Caco-2 (cell line): ENCODE data around the gene GRK5. TPM values are rescaled to one million over a fixed set of nuclear protein-coding genes. Genes with fewer than 3 reads are reported as not detected.

Source experiments
- BruUV-seq: library from RNA; stranded (reverse); fragments of 400-500 nt; replicated peaks from 2 replicates; lab custom pipeline; 2021; lab: Mats Ljungman, UMichigan
- CTCF ChIA-PET: fragments of 300-600 bp; sonication (Branson Sonifier 250); formaldehyde crosslinking; loops from one replicate; lab custom pipeline; 2022; ENCODE audit warnings: antibody characterized with exemption; lab: Charles Lee
- POLR2A ChIA-PET: fragments of 300-600 bp; sonication (Branson Sonifier 250); formaldehyde crosslinking; loops from one replicate; lab custom pipeline; 2022; ENCODE audit warnings: antibody characterized with exemption; lab: Charles Lee
- DNase-seq, 2 experiments: peaks; one replicate each; pipeline versions ENCODE4 v3.0.0 to v3.0.0-alpha.2; 2020 to 2022
- H3K27me3 ChIP-seq: replicated peaks from 2 replicates; pipeline ENCODE4 v1.6.0; 2011; ENCODE audit warnings: low read length; ENCODE audit not compliant: control insufficient read depth, insufficient read depth
- H3K36me3 ChIP-seq: 2 replicates; pipeline ENCODE4 v1.5.1; 2011; ENCODE audit warnings: low read length; ENCODE audit not compliant: control insufficient read depth, insufficient read depth
- H3K4me1 ChIP-seq: fragments of 250-450 bp; sonication (Bioruptor Pico); 2 replicates; pipeline ENCODE4 v1.5.1; 2020; ENCODE audit warnings: mild to moderate bottlenecking
- H3K4me3 ChIP-seq: 2 replicates; pipeline ENCODE4 v1.5.1; 2011; ENCODE audit warnings: low read depth, mild to moderate bottlenecking, control low read depth, low read length
- H3K9me3 ChIP-seq: fragments of 250-450 bp; sonication (Bioruptor Pico); 2 replicates; pipeline ENCODE4 v1.5.1; 2020; ENCODE audit warnings: mild to moderate bottlenecking, moderate library complexity
- H3K27ac Mint-ChIP-seq: one replicate; pipeline ENCODE4 v1.8.0; 2022; ENCODE audit warnings: mixed read lengths; ENCODE audit not compliant: unreplicated experiment
- H3K27me3 Mint-ChIP-seq: one replicate; pipeline ENCODE4 v1.8.0; 2022; ENCODE audit warnings: mixed read lengths; ENCODE audit not compliant: insufficient read depth, unreplicated experiment
- H3K36me3 Mint-ChIP-seq: one replicate; pipeline ENCODE4 v1.8.0; 2022; ENCODE audit warnings: mild to moderate bottlenecking, mixed read lengths; ENCODE audit not compliant: insufficient read depth, unreplicated experiment
- H3K4me1 Mint-ChIP-seq: one replicate; pipeline ENCODE4 v1.8.0; 2022; ENCODE audit warnings: low read depth, mixed read lengths; ENCODE audit not compliant: unreplicated experiment
- H3K4me3 Mint-ChIP-seq: one replicate; pipeline ENCODE4 v1.8.0; 2022; ENCODE audit warnings: mild to moderate bottlenecking, moderate library complexity, mixed read lengths; ENCODE audit not compliant: unreplicated experiment
- H3K9me3 Mint-ChIP-seq: one replicate; pipeline ENCODE4 v1.8.0; 2022; ENCODE audit warnings: mixed read lengths; ENCODE audit not compliant: unreplicated experiment
- intact Hi-C: fragments of 100-400 bp; cut with micrococcal nuclease; formaldehyde crosslinking; loops from one replicate; pipeline ENCODE4 v1.10.0; 2022; ENCODE audit not compliant: unreplicated experiment
- total RNA-seq: library from RNA; stranded (reverse); gene quantifications from 2 replicates; pipeline ENCODE4 v1.2.3, GENCODE V29; 2022
- TF ChIP-seq, protein P1 (sequence below), 2 experiments: fragments of 200-600 bp in 1 of 2; IDR thresholded peaks; 1 replicate in 1 of 2; 2 replicates in 1 of 2; pipeline versions ENCODE4 v1.5.1 to v1.8.0; 2011 to 2022; ENCODE audit warnings: antibody characterized with exemption in 1 of 2, control low read depth in 1 of 2, inconsistent platforms in 1 of 2, low read depth in 1 of 2, low read length in 1 of 2, mild to moderate bottlenecking in 1 of 2, moderate library complexity in 1 of 2; ENCODE audit not compliant: insufficient read depth in 1 of 2, severe bottlenecking in 1 of 2, unreplicated experiment in 1 of 2

Gene GRK5
- total RNA-seq, 1 experiment from 2014 or later, result 7.7 TPM

DNA sequence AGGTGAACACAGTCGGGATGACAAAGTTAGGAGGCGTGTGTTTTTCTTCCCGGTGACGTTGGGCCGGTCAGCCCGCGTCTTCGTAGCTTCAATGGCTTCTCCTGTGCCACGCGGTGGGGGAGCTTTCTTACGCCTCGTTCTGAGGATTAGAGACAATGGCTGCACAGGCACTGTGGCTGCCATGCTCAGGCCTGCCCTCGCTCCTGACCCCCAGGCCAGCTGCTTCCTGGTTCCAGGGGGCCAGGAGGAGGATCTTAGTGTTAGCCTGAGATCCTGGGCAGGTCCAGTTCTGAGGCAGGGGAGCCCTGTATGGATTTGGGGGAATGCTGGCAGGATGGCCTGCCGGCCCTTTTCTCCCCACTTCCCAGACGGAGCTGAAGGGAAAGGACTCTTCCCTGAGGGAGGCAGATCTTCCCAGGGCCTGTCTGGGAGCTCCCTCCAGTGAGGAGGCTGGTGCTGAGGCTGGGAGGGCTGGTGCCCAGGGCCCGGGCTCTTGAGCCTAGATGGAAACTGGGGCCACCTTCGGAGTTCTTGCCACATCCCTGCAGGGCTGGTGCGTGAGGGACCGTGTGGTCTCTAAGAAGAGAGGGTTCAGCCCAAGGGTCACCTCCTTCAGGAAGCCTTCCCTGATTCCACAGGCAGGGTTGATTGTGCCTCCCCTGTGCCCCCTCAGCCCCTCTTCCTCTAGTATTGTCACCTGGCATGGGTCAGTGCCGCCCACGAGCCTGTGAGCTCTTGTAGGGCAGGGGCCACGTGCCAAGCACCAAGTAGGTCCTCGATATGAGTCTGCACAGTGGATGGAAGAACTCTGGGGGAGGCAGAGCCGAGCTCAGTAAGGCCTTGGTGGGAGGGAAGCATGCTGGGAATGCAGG is 101.4 kb downstream of the GRK5 start:
- H3K36me3 ChIP-seq, result no peaks in the 10 kb centered on the region
- intact Hi-C loops, result no loop called here
- no peak overlapping the region for H3K4me3 Mint-ChIP-seq
- H3K27ac Mint-ChIP-seq, result no peak overlapping the region
- peaks cover 10% of the 10 kb centered on the region for H3K9me3 Mint-ChIP-seq
- no peaks in the 10 kb centered on the region for H3K36me3 Mint-ChIP-seq
- no TSS peak for BruUV-seq
- TF ChIP-seq, protein P1, sequence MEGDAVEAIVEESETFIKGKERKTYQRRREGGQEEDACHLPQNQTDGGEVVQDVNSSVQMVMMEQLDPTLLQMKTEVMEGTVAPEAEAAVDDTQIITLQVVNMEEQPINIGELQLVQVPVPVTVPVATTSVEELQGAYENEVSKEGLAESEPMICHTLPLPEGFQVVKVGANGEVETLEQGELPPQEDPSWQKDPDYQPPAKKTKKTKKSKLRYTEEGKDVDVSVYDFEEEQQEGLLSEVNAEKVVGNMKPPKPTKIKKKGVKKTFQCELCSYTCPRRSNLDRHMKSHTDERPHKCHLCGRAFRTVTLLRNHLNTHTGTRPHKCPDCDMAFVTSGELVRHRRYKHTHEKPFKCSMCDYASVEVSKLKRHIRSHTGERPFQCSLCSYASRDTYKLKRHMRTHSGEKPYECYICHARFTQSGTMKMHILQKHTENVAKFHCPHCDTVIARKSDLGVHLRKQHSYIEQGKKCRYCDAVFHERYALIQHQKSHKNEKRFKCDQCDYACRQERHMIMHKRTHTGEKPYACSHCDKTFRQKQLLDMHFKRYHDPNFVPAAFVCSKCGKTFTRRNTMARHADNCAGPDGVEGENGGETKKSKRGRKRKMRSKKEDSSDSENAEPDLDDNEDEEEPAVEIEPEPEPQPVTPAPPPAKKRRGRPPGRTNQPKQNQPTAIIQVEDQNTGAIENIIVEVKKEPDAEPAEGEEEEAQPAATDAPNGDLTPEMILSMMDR (IDR thresholded peaks at IDR 0.05; ENCODE audit: insufficient read depth in 1 of 2, low read depth in 1 of 2, low read length in 1 of 2, severe bottlenecking in 1 of 2, unreplicated experiment in 1 of 2), result no peak
- ChIA-PET POLR2A (interaction anchor here (0.8 kb wide), 1 partner anchor 18 kb away, joined by 3 read pairs; no protein-coding TSS in a partner anchor), CTCF (interaction anchor here (0.6 kb wide), 1 partner anchor 297 kb away, joined by 6 read pairs; no protein-coding TSS in a partner anchor)
- no peaks in the 10 kb centered on the region for H3K27me3 Mint-ChIP-seq
- no peaks in the 10 kb centered on the region for H3K27me3 ChIP-seq
- DNase-seq, result no peak
- H3K4me1 Mint-ChIP-seq, result no peaks in the 10 kb centered on the region
- H3K4me1 ChIP-seq, result peaks cover 2% of the 10 kb centered on the region
- H3K4me3 ChIP-seq, result no peak overlapping the region
- H3K9me3 ChIP-seq, result no peaks in the 10 kb centered on the region

DNA sequence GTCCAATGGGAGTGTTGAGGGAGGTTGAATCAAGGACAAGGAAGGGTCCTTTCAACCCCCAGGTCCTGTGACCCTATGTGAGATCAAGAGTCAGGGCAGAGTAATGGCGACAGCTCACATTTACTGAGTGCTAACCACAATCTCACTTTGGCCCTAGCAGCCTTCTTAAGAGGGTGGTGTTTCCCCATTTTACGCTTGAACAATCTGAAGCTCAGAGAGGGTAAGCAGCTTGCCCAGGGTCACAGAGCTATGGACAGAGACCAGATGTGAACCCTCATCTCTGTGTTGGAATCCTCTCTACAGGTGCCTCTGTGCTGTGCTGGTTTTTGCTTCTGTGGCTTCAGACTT is 102.0 kb downstream of the GRK5 start:
- no peak overlapping the region for H3K27ac Mint-ChIP-seq
- TF ChIP-seq, protein P1 (IDR thresholded peaks at IDR 0.05; ENCODE audit: insufficient read depth in 1 of 2, low read depth in 1 of 2, low read length in 1 of 2, severe bottlenecking in 1 of 2, unreplicated experiment in 1 of 2), result no peak
- no peak for DNase-seq
- H3K27me3 ChIP-seq, result no peaks in the 10 kb centered on the region
- CTCF ChIA-PET, result no interaction called here
- H3K4me1 ChIP-seq, result peaks cover 2% of the 10 kb centered on the region; the same call in 1 of the 2 replicates
- H3K36me3 Mint-ChIP-seq, result no peaks in the 10 kb centered on the region
- H3K4me3 ChIP-seq, result no peak overlapping the region
- H3K4me3 Mint-ChIP-seq, result no peak overlapping the region
- H3K36me3 ChIP-seq, result no peaks in the 10 kb centered on the region
- intact Hi-C loops, result no loop called here
- no peaks in the 10 kb centered on the region for H3K9me3 ChIP-seq
- POLR2A ChIA-PET, result interaction anchor here (0.8 kb wide), 1 partner anchor 18 kb away, joined by 3 read pairs; no protein-coding TSS in a partner anchor
- H3K9me3 Mint-ChIP-seq, result peaks cover 10% of the 10 kb centered on the region
- H3K4me1 Mint-ChIP-seq, result no peaks in the 10 kb centered on the region
- H3K27me3 Mint-ChIP-seq, result no peaks in the 10 kb centered on the region
- no TSS peak for BruUV-seq

DNA sequence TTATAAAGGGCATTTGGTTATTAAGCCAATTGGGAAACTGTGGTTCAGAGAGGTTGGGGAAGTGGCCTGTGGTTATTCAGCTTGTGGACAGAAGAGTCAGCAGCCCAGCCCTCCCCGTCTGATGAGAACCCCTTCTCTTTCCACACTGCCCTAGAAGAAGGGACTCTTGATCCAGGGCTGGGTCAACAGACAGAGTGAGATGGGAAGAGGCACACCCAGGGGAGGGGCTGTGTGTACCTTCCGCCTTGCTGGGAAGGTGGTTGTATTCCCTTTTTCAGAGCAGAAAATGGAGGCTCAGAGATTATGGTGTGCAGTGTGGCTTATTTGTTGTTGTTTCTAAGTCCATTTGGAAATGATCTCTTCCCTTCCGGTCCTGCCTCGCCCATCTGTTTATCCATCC is 103.4 kb downstream of the GRK5 start:
- peaks cover 12% of the 10 kb centered on the region for H3K4me1 Mint-ChIP-seq
- H3K4me3 ChIP-seq, result no peak overlapping the region
- peaks cover 10% of the 10 kb centered on the region for H3K9me3 Mint-ChIP-seq
- H3K36me3 ChIP-seq, result no peaks in the 10 kb centered on the region; the same call in 1 of the 2 replicates
- no peaks in the 10 kb centered on the region for H3K9me3 ChIP-seq
- peaks cover 16% of the 10 kb centered on the region for H3K4me1 ChIP-seq
- POLR2A ChIA-PET, result no interaction called here
- intact Hi-C loops, result loop anchor here (10.0 kb wide), 1 partner anchor 104 kb away; no protein-coding TSS in a partner anchor
- no TSS peak for BruUV-seq
- H3K36me3 Mint-ChIP-seq, result peaks cover 5% of the 10 kb centered on the region
- no peaks in the 10 kb centered on the region for H3K27me3 ChIP-seq
- CTCF ChIA-PET, result no interaction called here
- H3K27me3 Mint-ChIP-seq, result no peaks in the 10 kb centered on the region
- TF ChIP-seq, protein P1 (IDR thresholded peaks at IDR 0.05; ENCODE audit: insufficient read depth in 1 of 2, low read depth in 1 of 2, low read length in 1 of 2, severe bottlenecking in 1 of 2, unreplicated experiment in 1 of 2), result no peak
- DNase-seq, result no peak
- H3K27ac Mint-ChIP-seq, result no peak overlapping the region
- H3K4me3 Mint-ChIP-seq, result no peak overlapping the region
